DMS114 treated with DMSO at 0.1 percent for 48 hours (cell line): ENCODE measurements around the gene MYO5B.
"Not testable (repeated sequence)": the region's sequence is repeated elsewhere in the genome, so short reads cannot be mapped to it uniquely, and the experiment has no call there.

Experiments used
- DNase-seq: peaks from one replicate; lab custom pipeline; 2025; ENCODE audit not compliant: unreplicated experiment; lab: John Stamatoyannopoulos, UW

MYO5B gene

GRCh38 chr18:49842656-49843055 lies 352.3 kb downstream of the MYO5B start:
- DNase-seq: no peak

- DNase-seq: no peak
These were observed 353.4 kb downstream of the MYO5B start for GRCh38 chr18:49841236-49842217.

- DNase-seq: no peak
These were observed 355.9 kb downstream of the MYO5B start for GRCh38 chr18:49839012-49839411.

GRCh38 chr18:49838381-49838780 lies 356.6 kb downstream of the MYO5B start:
- DNase-seq: no peak

- no peak for DNase-seq
These were observed 357.1 kb downstream of the MYO5B start for GRCh38 chr18:49837889-49838288.

- DNase-seq: not testable (repeated sequence)
These were observed 357.6 kb downstream of the MYO5B start for GRCh38 chr18:49837316-49837835.

- no peak for DNase-seq
These were observed 359.5 kb downstream of the MYO5B start for GRCh38 chr18:49835405-49835804.

GRCh38 chr18:49834258-49834657 lies 360.7 kb downstream of the MYO5B start:
- DNase-seq: no peak

- no peak for DNase-seq
These were observed 361.1 kb downstream of the MYO5B start for GRCh38 chr18:49833814-49834213.

GRCh38 chr18:49832221-49832647 lies 362.7 kb downstream of the MYO5B start:
- DNase-seq: no peak

- DNase-seq: no peak
These were observed 367.0 kb downstream of the MYO5B start for GRCh38 chr18:49827996-49828395.

- DNase-seq: no peak
These were observed 374.9 kb downstream of the MYO5B start for GRCh38 chr18:49819823-49820671.

GRCh38 chr18:49819071-49819662 lies 375.8 kb downstream of the MYO5B start:
- DNase-seq: no peak

GRCh38 chr18:49817947-49818346 lies 377.0 kb downstream of the MYO5B start:
- DNase-seq: no peak

- no peak for DNase-seq
These were observed 379.0 kb downstream of the MYO5B start for GRCh38 chr18:49815927-49816326.

- peak; percentile 14 for DNase-seq
These were observed 380.8 kb downstream of the MYO5B start for GRCh38 chr18:49814147-49814499.

- DNase-seq: peak; percentile 14
These were observed 381.4 kb downstream of the MYO5B start, which contains the start of gene ACAA2 for GRCh38 chr18:49813319-49814146. TSS of gene ACAA2 (minus strand) at chr18:49813533. CDS start at chr18:49813484, 49 bp downstream.

- DNase-seq: no peak
These were observed 382.0 kb downstream of the MYO5B start for GRCh38 chr18:49813069-49813318.

GRCh38 chr18:49812286-49813068 lies 382.5 kb downstream of the MYO5B start:
- DNase-seq: no peak
